ENCODE measurements around the gene SLC4A1AP.

The SLC4A1AP gene

GRCh38 chr2:27736890-27737204 lies 73.2 kb downstream of the SLC4A1AP start:
- H3K27ac ChIP-seq: peak overlapping the region in 1 of 2 donors; percentile 81
- DNase-seq (ENCODE audit: low spot score): no peak
- H3K4me3 ChIP-seq: no peak overlapping the region
- TF ChIP-seq CTCF (IDR thresholded peaks at IDR 0.05): no peak

GRCh38 chr2:27737676-27738348 lies 74.1 kb downstream of the SLC4A1AP start:
- peak overlapping the region in 1 of 2 donors; percentile 81 for H3K27ac ChIP-seq
- DNase-seq (ENCODE audit: low spot score): no peak
- no peak for TF ChIP-seq CTCF (IDR thresholded peaks at IDR 0.05)
- H3K4me3 ChIP-seq: no peak overlapping the region

GRCh38 chr2:27738349-27739057 lies 74.8 kb downstream of the SLC4A1AP start:
- TF ChIP-seq CTCF (IDR thresholded peaks at IDR 0.05): no peak
- Histone ChIP-seq H3K27ac (peak overlapping the region in 1 of 2 donors; percentile 81), H3K4me3 (no peak overlapping the region)
- no peak for DNase-seq (ENCODE audit: low spot score)

- H3K27ac ChIP-seq: no peak overlapping the region
- H3K4me3 ChIP-seq: no peak overlapping the region
- TF ChIP-seq CTCF (IDR thresholded peaks at IDR 0.05): no peak
- no peak for DNase-seq (ENCODE audit: low spot score)
Measured at GRCh38 chr2:27739058-27739373, 75.3 kb downstream of the SLC4A1AP start.

GRCh38 chr2:27741673-27742072 lies 78.0 kb downstream of the SLC4A1AP start:
- no peak overlapping the region for H3K4me3 ChIP-seq
- no peak for DNase-seq (ENCODE audit: low spot score)
- no peak overlapping the region for H3K27ac ChIP-seq
- TF ChIP-seq CTCF (IDR thresholded peaks at IDR 0.05): no peak

GRCh38 chr2:27742571-27742970 lies 78.9 kb downstream of the SLC4A1AP start:
- Histone ChIP-seq H3K4me3 (no peak overlapping the region), H3K27ac (no peak overlapping the region)
- TF ChIP-seq CTCF (IDR thresholded peaks at IDR 0.05): no peak
- DNase-seq (ENCODE audit: low spot score): no peak
